GM10248 (cell line): ENCODE results near the gene CCL8.

Experiments
- CTCF ChIA-PET: fragments of 300-600 bp; sonication (Branson Sonifier 250); formaldehyde crosslinking; extraction: SDS; loops from one replicate; lab custom pipeline; 2021; ENCODE audit warnings: antibody characterized with exemption; lab: Yijun Ruan, JAX
- POLR2A ChIA-PET: fragments of 350-650 bp; sonication (Branson Sonifier 250); formaldehyde crosslinking; extraction: SDS; loops from one replicate; lab custom pipeline; 2020; ENCODE audit warnings: antibody characterized with exemption; lab: Yijun Ruan, JAX
- DNase-seq: peaks from one replicate; pipeline ENCODE4 v3.0.0; 2012; ENCODE audit errors: extremely low spot score
- CTCF ChIP-seq: IDR thresholded peaks from 2 replicates; pipeline ENCODE4 v1.5.1; 2012; ENCODE audit warnings: mild to moderate bottlenecking, low read depth; ENCODE audit errors: extremely low read depth, missing control alignments, control extremely low read depth

The CCL8 gene

DNA sequence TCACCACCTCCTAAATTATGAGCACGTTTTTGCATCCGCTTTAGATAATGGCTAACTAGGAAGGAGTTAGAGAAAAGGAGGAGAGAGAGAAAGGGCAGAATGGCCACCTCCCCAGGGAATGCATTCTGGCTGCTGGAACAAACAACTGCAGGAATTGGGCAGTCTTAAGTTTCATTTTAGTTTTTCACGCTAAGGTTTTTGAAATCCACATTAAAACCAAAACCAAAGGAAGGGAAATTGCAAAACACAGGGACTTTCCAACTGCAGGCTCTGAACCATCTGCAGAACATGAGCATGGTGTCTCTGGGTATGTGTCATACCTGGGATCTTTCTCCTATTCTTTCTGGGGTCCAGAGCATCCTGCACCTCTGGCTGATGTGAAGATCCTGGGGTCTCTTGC is 12.1 kb upstream of the CCL8 start:
- ChIA-PET CTCF (interaction anchor here (0.9 to 1.8 kb wide), 3 partner anchors 10 to 55 kb away, joined by 4 to 8 read pairs (median 4); no protein-coding TSS in a partner anchor), POLR2A (no interaction called here)
- no peak for TF ChIP-seq CTCF
- DNase-seq, result no peak

DNA sequence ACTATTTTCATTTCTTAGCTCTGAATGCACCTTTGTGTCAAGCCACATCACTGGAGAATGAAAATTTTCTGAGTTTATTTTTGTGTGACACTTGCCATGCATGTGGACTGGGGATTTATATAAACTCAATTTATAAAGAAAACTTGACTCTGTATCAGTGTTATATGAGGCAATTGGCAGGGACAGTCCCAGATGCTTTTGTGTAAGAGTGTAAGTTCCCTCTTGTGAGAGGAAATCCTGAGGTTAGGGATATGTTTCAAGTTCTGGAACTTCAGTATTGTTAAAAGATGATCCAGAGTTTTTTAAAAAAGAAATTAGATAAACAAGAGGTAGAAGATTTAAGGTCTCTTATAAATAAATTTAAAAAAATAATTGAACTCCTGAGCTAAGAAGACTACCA is 10.9 kb upstream of the CCL8 start:
- POLR2A ChIA-PET, result no interaction called here
- TF ChIP-seq CTCF, result no peak
- no peak for DNase-seq
- CTCF ChIA-PET, result interaction anchor here (1.6 to 1.8 kb wide), 2 partner anchors 23 to 53 kb away, joined by 4 to 8 read pairs; no protein-coding TSS in a partner anchor

GRCh38 chr17:34311291-34311690 is 7.9 kb upstream of the CCL8 start:
- TF ChIP-seq CTCF, result no peak
- ChIA-PET CTCF (no interaction called here), POLR2A (no interaction called here)
- DNase-seq, result no peak

DNA sequence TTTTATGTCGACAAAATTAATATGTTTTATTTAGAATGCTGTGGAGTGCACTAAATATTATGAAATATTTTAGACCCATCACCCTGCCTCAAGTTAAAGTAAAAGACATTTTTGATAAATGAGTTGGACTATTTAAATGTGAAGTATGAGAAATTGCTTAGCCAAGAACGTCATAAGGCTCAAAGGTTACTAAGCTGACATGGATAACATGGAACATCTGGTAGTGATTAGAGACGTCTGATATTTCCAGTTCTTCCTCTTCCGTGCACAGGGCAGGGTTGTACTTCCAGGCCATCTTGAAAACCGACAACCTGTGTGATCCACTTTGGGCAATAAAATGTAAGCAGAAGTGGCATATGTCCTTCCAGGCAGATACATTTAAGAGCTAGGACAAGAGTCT is 7.2 kb upstream of the CCL8 start:
- no peak for TF ChIP-seq CTCF
- ChIA-PET CTCF (interaction anchor here (0.8 to 1.0 kb wide), 2 partner anchors 10 to 50 kb away, joined by 3 to 4 read pairs; no protein-coding TSS in a partner anchor), POLR2A (no interaction called here)
- DNase-seq, result no peak

DNA sequence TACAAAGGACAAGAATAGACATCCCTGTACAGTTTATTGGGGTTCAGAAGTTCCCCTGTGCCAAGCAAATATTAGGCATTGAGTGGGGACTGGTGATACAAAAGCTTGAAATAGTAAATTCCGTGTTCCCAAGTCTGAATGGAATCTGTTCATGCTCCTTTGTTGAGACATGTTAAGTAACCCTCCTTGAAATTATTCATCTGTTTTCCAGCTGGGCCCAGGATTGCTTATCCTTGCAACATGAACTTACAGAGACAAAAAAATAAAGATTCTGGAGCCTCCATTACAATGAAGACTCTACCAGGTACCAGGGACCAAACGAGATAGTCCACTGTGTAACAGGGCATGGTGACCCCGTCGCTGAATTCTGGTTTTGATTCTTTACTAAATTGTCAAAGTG is 6.1 kb upstream of the CCL8 start:
- DNase-seq, result no peak
- POLR2A ChIA-PET, result no interaction called here
- TF ChIP-seq CTCF, result no peak
- CTCF ChIA-PET, result interaction anchor here (1.0 kb wide), 1 partner anchor 49 kb away, joined by 4 read pairs; no protein-coding TSS in a partner anchor

- CTCF ChIA-PET, result no interaction called here
- no peak for DNase-seq
- POLR2A ChIA-PET, result no interaction called here
- TF ChIP-seq CTCF, result no peak
These were observed 5.0 kb upstream of the CCL8 start for GRCh38 chr17:34314279-34314678.

GRCh38 chr17:34318474-34318873 is 761 bp upstream of the CCL8 start:
- DNase-seq, result no peak

More at GRCh38 chr17:34318474-34318873, 761 bp upstream of the CCL8 start:
- CTCF ChIA-PET, result interaction anchor here (1.5 kb wide), 1 partner anchor 42 kb away, joined by 3 read pairs; no protein-coding TSS in a partner anchor
- no peak for TF ChIP-seq CTCF
- POLR2A ChIA-PET, result no interaction called here
